Fibroblast of skin of back (primary cell): ENCODE measurements around the gene CAT. TPM values are rescaled to one million over a fixed set of nuclear protein-coding genes. Genes with fewer than 3 reads are reported as not detected.
A peak's percentile ranks its signal among the peaks of the same experiment; 100 is the strongest.

Experiments
- DNase-seq: peaks from one replicate; pipeline ENCODE4 v3.0.0-alpha.2; 2013
- polyA plus RNA-seq, 2 experiments: library from polyadenylated mRNA; unstranded; fragments of 120-200 nt; gene quantifications; one replicate each; pipeline ENCODE4 v1.2.1, GENCODE V29; 2013; ENCODE audit not compliant: insufficient read length in 2 of 2

CAT gene
- 27.3 TPM for polyA plus RNA-seq (2013, experiment 1 of 2; ENCODE audit: insufficient read length)
- polyA plus RNA-seq (2013, experiment 2 of 2; ENCODE audit: insufficient read length), result 21.2 TPM

DNA sequence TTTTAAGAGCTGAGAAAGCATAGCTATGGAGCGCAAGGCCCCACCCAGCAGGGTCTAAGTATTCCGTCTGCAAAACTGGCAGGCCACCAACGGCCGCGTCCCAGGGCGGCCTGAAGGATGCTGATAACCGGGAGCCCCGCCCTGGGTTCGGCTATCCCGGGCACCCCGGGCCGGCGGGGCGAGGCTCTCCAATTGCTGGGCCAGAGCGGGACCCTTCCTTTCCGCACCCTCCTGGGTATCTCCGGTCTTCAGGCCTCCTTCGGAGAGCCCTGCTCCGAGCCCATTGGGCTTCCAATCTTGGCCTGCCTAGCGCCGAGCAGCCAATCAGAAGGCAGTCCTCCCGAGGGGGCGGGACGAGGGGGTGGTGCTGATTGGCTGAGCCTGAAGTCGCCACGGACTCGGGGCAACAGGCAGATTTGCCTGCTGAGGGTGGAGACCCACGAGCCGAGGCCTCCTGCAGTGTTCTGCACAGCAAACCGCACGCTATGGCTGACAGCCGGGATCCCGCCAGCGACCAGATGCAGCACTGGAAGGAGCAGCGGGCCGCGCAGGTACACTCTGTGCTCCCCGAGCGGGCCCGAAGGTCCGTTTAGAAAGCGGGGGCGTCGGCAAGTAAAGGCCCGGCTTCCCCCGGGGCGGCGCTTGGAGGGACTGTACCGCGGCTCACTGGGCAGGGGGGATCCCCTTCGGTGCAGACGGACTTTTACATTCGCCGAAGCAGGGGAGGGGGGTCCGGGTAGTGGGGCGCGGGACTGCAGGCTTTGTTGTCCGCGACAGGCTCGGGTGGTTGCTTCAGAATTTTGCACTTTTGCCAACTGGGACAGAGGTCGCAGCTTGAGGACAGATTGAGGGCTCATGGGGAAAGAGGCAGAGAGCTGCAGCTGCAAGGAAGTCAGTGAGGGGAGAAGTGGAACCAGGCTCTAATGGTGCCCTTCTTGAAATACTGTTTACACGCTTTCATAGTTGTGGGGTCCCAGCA lies at the start of gene CAT:
CAT (plus strand) TSS at position 406 of the 979 bp plus-strand sequence; CDS start at position 486, 80 bp downstream.
- DNase-seq, result peak; percentile 97

DNA sequence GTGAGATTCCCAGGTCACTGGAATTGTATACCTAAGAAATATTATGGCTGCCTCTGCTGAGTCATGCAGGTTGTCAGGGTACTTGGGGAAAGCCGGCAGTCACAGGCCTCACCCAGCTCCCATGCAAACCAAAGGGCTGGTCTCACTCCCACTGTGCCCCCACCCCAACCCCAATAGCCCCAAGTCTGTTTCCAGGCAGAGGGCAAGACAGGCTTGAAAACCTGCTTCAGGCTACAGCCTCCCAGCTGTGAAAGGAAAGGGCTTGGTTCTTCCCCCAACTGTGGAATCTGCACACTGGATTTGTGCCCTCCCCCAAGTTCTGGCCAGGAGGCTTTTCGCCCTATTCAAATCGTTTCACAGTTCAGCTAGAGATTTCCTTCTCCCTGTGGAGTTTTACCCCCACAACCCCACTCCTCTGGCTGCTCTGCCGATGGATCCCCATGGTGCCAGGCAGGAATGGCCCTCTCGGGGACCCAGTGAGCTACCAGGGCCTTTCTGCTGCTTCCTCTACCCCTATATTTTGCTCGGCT lies 43.9 kb upstream of the CAT start:
- DNase-seq, result no peak

GRCh38 chr11:34395916-34396550 lies 42.7 kb upstream of the CAT start:
- DNase-seq, result peak; percentile 68

DNA sequence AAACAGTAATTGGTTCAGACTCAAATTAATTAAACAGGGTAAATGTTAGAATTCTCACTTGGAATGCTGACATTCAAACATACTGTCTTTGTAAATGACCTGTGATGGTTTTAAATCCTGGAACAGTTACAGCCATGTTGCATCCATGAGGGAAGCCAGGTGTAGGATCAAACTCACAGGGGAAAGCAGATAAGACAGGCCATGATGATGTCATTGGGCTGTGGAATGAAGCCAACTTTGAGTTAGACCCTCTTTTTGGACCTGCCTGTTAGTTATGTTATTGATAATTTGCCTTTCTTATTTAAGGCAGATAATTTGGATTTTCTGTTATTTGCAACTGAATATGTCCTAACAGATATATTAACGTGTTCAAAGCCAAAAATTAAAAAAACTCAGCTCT lies 41.6 kb upstream of the CAT start:
- DNase-seq, result no peak

- no peak for DNase-seq
These were observed 40.9 kb upstream of the CAT start for GRCh38 chr11:34397811-34398210.

DNA sequence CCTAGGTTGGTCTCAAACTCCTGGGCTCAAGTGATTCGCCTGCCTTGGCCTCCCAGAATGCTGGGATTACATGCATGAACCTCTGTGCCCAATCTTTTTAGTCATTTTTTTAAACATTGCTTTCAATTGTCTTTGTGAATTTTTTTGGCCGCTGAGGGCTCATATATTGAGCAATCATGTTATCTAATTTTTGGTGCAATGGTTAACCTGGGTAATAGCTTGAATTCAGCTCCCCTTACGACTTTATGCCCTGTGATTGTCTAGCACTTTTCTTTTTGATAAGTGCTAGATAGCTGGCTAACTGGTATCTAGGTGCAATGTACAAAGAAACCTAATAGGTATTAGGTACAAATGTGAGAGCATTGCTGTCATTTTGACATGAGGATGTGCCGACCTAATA lies 35.3 kb upstream of the CAT start:
- no peak for DNase-seq

- no peak for DNase-seq
These were observed 34.5 kb upstream of the CAT start for GRCh38 chr11:34404280-34404679.

- peak; percentile 48 for DNase-seq
These were observed 33.5 kb upstream of the CAT start for GRCh38 chr11:34405079-34405858.

DNA sequence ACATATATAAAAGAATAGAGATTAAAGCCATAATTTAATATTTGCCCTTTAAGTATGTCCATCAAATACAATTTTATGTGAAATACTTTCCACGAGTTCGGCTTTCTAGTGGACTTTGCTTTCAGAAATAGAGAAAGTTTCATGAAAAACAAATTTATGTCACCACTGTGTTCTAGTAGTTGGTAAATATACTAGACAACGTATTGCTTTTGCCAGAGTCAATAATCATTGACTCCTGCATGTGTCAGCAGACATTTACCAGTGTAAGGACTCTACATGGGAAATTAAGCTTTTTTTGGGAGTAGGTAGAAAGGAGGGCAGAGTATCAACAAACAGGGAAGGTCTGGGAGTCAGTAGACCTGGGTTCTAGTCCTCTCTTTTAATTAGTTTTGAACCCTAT lies 32.3 kb upstream of the CAT start:
- DNase-seq, result no peak

- no peak for DNase-seq
These were observed 31.5 kb upstream of the CAT start for GRCh38 chr11:34407121-34407813.

GRCh38 chr11:34408580-34409172 lies 30.1 kb upstream of the CAT start:
- no peak for DNase-seq

- no peak for DNase-seq
These were observed 27.6 kb upstream of the CAT start for GRCh38 chr11:34411111-34411510.

DNA sequence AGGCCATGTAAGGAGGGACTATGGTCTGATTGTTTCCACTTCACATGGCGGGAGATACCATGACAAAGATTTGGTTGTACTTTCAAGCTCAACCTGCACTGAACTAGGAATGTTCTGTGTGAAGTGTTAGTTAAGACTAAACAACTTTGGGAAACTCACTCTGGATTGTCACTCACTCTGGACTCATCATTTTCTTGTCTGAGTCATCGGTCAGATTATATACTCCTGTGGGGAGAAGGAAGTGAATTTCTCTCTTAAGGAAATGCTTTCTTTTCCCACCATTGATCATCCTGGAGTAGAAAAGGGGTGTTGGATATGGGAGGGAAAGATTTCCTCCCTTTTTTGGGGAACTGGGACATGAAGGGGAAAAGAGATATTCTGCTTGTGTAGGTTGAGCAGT lies 26.9 kb upstream of the CAT start:
- no peak for DNase-seq

DNA sequence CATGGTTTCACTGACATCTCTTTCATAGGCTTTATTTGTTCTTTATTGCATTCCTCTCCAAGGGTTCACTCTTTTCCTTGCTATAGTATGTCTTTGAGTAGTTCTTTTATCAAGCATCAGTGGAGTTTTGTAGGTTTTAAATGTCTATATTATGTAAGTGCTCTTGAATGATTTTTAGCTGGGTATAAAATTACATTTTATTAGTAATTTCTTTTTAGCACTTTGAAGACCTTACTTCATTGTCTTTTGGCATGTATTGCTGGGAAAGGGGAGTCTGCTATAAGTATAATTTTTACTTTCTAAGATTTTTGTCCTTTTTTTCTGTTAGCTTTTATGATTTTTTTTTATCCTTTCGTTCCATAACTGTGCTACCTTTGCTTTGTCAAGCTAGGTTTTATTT lies 25.5 kb upstream of the CAT start:
- DNase-seq, result no peak

GRCh38 chr11:34415538-34415937 lies 23.2 kb upstream of the CAT start:
- DNase-seq, result no peak

GRCh38 chr11:34416088-34416487 lies 22.6 kb upstream of the CAT start:
- no peak for DNase-seq

- DNase-seq, result no peak
These were observed 22.0 kb upstream of the CAT start for GRCh38 chr11:34416766-34417165.

- DNase-seq, result no peak
These were observed 21.5 kb upstream of the CAT start for GRCh38 chr11:34417202-34417601.

GRCh38 chr11:34419158-34419557 lies 19.6 kb upstream of the CAT start:
- no peak for DNase-seq

DNA sequence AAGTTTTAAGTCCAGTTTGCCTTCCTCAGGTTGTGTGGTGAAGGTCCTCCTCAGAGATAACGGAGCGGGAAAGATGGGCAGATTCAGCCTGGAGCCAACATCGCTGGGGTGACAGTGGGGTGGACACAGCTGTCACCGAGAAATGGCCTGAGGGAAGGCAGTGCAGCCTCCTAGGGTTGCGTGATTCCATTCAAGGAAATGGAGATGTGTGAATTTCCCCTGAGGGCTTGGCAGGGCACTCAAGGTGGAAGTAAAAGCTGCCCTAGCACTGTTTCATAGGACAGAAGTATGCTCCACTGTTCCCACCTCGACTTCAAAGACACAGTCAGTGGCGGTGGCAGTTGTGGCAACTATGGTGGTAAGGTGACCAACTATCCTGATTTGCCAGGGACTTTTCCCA lies 15.4 kb upstream of the CAT start:
- no peak for DNase-seq

- peak; percentile 13 for DNase-seq
These were observed 13.9 kb upstream of the CAT start for GRCh38 chr11:34424826-34425225.

DNA sequence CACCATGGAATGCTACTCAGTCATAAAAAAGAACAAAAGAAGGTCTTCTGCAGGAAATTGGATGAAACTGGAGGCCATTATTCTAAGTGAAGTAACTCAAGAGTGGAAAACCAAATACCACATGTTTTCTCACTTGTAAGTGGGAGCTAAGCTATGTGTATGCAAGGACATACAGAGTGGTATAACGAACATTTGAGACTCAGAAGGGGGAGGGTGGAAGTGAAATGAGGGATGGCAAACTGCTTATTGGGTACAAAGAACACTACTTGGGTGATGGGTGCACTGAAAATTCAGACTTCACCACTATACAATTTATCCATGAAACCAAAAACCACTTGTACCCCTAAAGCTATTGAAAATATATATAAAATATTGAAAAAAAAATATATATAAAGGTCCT lies 13.4 kb upstream of the CAT start:
- DNase-seq, result no peak
